ENCODE measurements around the gene MAP3K21.

DNA sequence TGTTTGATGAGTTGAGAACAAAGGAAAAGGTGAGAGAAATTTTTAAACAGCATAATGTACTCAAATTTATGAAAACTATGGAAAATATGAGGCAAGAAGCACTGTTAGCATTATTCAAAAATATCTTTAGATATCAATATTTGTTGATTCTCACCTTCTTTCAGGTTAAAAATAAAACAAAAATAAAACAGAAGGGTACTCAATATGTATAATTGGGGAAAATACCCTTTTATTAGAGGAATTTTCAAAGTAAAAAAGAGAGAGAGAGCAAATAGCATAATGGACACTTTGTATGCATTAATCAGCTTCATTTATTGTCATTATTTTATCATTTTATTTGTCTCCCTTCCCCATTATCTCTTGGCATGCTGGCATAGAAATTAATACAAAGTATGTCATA lies 27.5 kb downstream of the MAP3K21 start:
- TF ChIP-seq, protein P1, sequence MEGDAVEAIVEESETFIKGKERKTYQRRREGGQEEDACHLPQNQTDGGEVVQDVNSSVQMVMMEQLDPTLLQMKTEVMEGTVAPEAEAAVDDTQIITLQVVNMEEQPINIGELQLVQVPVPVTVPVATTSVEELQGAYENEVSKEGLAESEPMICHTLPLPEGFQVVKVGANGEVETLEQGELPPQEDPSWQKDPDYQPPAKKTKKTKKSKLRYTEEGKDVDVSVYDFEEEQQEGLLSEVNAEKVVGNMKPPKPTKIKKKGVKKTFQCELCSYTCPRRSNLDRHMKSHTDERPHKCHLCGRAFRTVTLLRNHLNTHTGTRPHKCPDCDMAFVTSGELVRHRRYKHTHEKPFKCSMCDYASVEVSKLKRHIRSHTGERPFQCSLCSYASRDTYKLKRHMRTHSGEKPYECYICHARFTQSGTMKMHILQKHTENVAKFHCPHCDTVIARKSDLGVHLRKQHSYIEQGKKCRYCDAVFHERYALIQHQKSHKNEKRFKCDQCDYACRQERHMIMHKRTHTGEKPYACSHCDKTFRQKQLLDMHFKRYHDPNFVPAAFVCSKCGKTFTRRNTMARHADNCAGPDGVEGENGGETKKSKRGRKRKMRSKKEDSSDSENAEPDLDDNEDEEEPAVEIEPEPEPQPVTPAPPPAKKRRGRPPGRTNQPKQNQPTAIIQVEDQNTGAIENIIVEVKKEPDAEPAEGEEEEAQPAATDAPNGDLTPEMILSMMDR (IDR thresholded peaks at IDR 0.05) = no peak
- TF ChIP-seq POLR2A (IDR thresholded peaks at IDR 0.05) = no peak

Data from testis (tissue), 2 donors.